Neural progenitor cell (in vitro differentiated cells): ENCODE results near the gene CHRDL2. TPM values are rescaled to one million over a fixed set of nuclear protein-coding genes. Genes with fewer than 3 reads are reported as not detected.

Experiments used
- DNase-seq: peaks from one replicate; pipeline ENCODE4 v3.0.0-alpha.2; 2016; ENCODE audit warnings: low spot score
- H2AFZ ChIP-seq: fragments of 200-600 bp; sonication (generic); replicated peaks from 2 replicates; pipeline ENCODE4 v1.6.1; 2016; ENCODE audit warnings: antibody characterized with exemption
- H3F3A ChIP-seq: fragments of 200-600 bp; sonication (generic); 2 replicates; pipeline ENCODE4 v1.6.1; 2016; ENCODE audit warnings: antibody characterized with exemption, low read depth
- H3K27ac ChIP-seq: fragments of 200-600 bp; sonication (generic); 2 replicates; pipeline ENCODE4 v1.5.1; 2016; ENCODE audit warnings: mild to moderate bottlenecking
- H3K27me3 ChIP-seq: fragments of 200-600 bp; sonication (generic); 2 replicates; pipeline ENCODE4 v1.6.1; 2016; ENCODE audit warnings: mild to moderate bottlenecking, moderate library complexity
- H3K36me3 ChIP-seq: fragments of 200-600 bp; sonication (generic); 2 replicates; pipeline ENCODE4 v1.5.1; 2016
- H3K4me1 ChIP-seq: fragments of 200-600 bp; sonication (generic); 2 replicates; pipeline ENCODE4 v1.6.1; 2016; ENCODE audit warnings: mixed run types
- H3K4me2 ChIP-seq: fragments of 200-600 bp; sonication (generic); 2 replicates; pipeline ENCODE4 v1.6.1; 2016
- H3K4me3 ChIP-seq: fragments of 200-600 bp; sonication (generic); 2 replicates; pipeline ENCODE4 v1.5.1; 2016
- H3K79me2 ChIP-seq: fragments of 200-600 bp; sonication (generic); 2 replicates; pipeline ENCODE4 v1.6.1; 2016; ENCODE audit warnings: low read depth
- H3K9ac ChIP-seq: fragments of 200-600 bp; sonication (generic); 2 replicates; pipeline ENCODE4 v1.6.1; 2016
- H3K9me3 ChIP-seq: fragments of 200-600 bp; sonication (generic); 2 replicates; pipeline ENCODE4 v1.5.1; 2016; ENCODE audit warnings: low read depth
- H4K20me1 ChIP-seq: fragments of 200-600 bp; sonication (generic); 2 replicates; pipeline ENCODE4 v1.6.1; 2016; ENCODE audit warnings: low read depth
- H3K27ac Mint-ChIP-seq: 3 replicates; pipeline ENCODE4 v1.8.0; 2021; ENCODE audit warnings: mixed read lengths
- H3K27me3 Mint-ChIP-seq: 2 replicates; pipeline ENCODE4 v1.8.0; 2022; ENCODE audit warnings: low read depth, mild to moderate bottlenecking, inconsistent platforms, moderate library complexity, mixed read lengths; ENCODE audit not compliant: insufficient read depth
- H3K36me3 Mint-ChIP-seq: 3 replicates; pipeline ENCODE4 v1.8.0; 2021; ENCODE audit warnings: mixed read lengths
- H3K4me1 Mint-ChIP-seq: 3 replicates; pipeline ENCODE4 v1.8.0; 2021; ENCODE audit warnings: mixed read lengths
- H3K4me3 Mint-ChIP-seq: 3 replicates; pipeline ENCODE4 v1.8.0; 2021; ENCODE audit warnings: mild to moderate bottlenecking, moderate library complexity, mixed read lengths
- H3K9me3 Mint-ChIP-seq: 3 replicates; pipeline ENCODE4 v1.8.0; 2020; ENCODE audit warnings: mixed read lengths
- CTCF ChIP-seq: fragments of 200-600 bp; sonication (generic); IDR thresholded peaks from 2 replicates; pipeline ENCODE4 v1.5.1; 2017; ENCODE audit warnings: antibody characterized with exemption, mild to moderate bottlenecking
- EZH2 ChIP-seq: fragments of 200-600 bp; sonication (generic); IDR thresholded peaks from 2 replicates; pipeline ENCODE4 v1.6.1; 2017; ENCODE audit warnings: antibody characterized with exemption, mild to moderate bottlenecking, moderate library complexity
- EZH2phosphoT487 ChIP-seq: fragments of 200-600 bp; sonication (generic); IDR thresholded peaks from 2 replicates; pipeline ENCODE4 v1.6.1; 2017; ENCODE audit warnings: antibody characterized with exemption
- total RNA-seq: library from RNA; depleted of rRNA; stranded (reverse); fragments of >200 nt; gene quantifications from 2 replicates; pipeline ENCODE4 v1.2.3, GENCODE V29; 2015; ENCODE audit warnings: low replicate concordance

Gene CHRDL2
- total RNA-seq, 1 donor from 2014 or later = not detected

DNA sequence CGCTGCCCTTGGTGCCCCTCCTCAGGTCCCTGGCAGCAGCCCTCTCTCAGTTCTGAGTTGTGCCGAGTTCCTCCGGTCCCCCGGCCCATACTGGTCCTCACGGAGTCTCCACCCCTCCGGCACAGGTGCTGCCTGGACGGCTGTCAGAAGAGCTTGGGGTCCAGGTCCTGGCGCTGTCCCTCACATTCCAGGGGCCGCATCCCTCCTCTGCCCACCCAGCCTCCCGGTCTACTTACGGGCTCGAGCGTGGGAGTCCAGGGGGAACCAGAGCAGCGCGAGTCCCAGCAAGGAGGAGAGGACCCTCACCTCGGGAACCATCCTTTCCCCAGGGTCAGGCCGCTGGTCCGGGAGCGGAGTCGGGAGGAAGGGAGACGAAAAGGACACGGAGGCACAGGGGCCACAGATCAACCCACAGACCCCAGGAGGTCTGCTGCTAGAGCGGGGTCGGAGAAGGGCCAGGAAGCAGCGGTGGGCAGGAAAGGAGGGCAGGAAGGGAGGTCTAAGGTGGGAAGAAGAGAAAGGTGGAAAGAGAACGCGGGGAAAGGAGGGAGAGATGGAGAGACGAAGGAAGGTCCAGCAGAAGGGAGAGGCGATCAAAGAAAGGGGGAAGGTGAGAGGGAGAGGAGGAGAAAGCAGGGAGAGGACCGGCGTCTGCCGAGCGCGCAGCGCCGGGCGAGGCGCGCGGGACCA, 510 bp downstream of the CHRDL2 start:
- Histone ChIP-seq H3K79me2 (no peaks in the 10 kb centered on the region), H3K9me3 (no peaks in the 10 kb centered on the region), H3K27ac (no peak overlapping the region), H3F3A (peaks cover 13% of the 10 kb centered on the region), H3K4me1 (no peaks in the 10 kb centered on the region), H3K4me2 (peak overlapping the region; percentile 84), H3K27me3 (peaks cover 95% of the 10 kb centered on the region), H2AFZ (peak overlapping the region; percentile 98), H3K4me3 (peak overlapping the region; percentile 57), H3K36me3 (no peaks in the 10 kb centered on the region), H3K9ac (no peak overlapping the region), H4K20me1 (peaks cover 13% of the 10 kb centered on the region)
- peak; percentile 34 for DNase-seq
- Mint-ChIP-seq H3K4me1 (peaks cover 14% of the 10 kb centered on the region), H3K9me3 (no peaks in the 10 kb centered on the region), H3K27me3 (peaks cover 50% of the 10 kb centered on the region), H3K36me3 (no peaks in the 10 kb centered on the region), H3K4me3 (peak overlapping the region; percentile 85), H3K27ac (no peak overlapping the region)
- TF ChIP-seq EZH2 (peak; percentile 91), CTCF (no peak), EZH2phosphoT487 (peak; percentile 68)

GRCh38 chr11:74729397-74729796, 1.8 kb downstream of the CHRDL2 start:
- DNase-seq = no peak
- H3K36me3 ChIP-seq = no peaks in the 10 kb centered on the region
- no peak overlapping the region for H3K4me2 ChIP-seq
- no peak for TF ChIP-seq CTCF
- no peak for TF ChIP-seq EZH2
- TF ChIP-seq EZH2phosphoT487 = no peak
- no peak overlapping the region for H3K27ac ChIP-seq
- H3K4me1 ChIP-seq = no peaks in the 10 kb centered on the region
- H3F3A ChIP-seq = peaks cover 13% of the 10 kb centered on the region
- Mint-ChIP-seq H3K27ac (no peak overlapping the region), H3K4me3 (no peak overlapping the region), H3K27me3 (peaks cover 49% of the 10 kb centered on the region), H3K4me1 (peaks cover 16% of the 10 kb centered on the region), H3K36me3 (no peaks in the 10 kb centered on the region), H3K9me3 (no peaks in the 10 kb centered on the region)
- no peaks in the 10 kb centered on the region for H3K79me2 ChIP-seq
- H2AFZ ChIP-seq = no peak overlapping the region
- H4K20me1 ChIP-seq = peaks cover 13% of the 10 kb centered on the region
- no peak overlapping the region for H3K4me3 ChIP-seq
- H3K9me3 ChIP-seq = no peaks in the 10 kb centered on the region
- H3K27me3 ChIP-seq = peaks cover 91% of the 10 kb centered on the region
- no peak overlapping the region for H3K9ac ChIP-seq

DNA sequence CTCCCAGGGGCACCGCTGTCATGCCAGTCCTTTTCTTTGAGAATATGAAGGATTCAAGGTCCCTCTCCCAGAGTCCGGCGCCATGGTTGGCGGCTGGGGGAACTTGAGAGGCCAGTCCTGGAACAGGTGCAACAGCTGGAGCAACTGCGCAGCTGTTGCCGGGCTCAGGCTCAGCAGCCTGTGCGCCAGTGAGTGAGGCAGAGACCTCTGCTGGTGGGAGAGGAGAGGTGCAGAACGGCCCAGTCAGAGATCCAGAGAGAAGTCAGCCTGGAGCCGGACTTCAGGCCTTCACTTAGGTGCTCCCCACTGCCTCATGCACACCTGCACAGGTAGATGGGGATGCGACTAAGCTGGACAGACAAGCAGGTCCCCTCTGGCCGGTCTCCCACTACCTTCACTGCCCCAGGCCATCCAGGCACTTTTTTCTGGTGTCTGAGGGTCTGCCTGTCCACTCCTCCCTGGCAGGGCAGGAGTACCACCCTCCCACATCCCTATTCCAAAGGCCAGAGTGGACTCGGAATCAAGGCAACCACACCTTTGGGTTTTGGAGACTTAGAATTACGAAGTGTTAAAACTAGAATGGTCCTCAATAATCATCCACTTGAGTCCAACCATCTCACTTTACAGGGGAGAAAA, 4.6 kb downstream of the CHRDL2 start:
- TF ChIP-seq EZH2 = no peak
- peak; percentile 83 for TF ChIP-seq CTCF
- TF ChIP-seq EZH2phosphoT487 = no peak
- no peak overlapping the region for H3K27ac Mint-ChIP-seq
- no peak overlapping the region for H3K27ac ChIP-seq
- no peaks in the 10 kb centered on the region for H3K9me3 Mint-ChIP-seq
- H3K79me2 ChIP-seq = no peaks in the 10 kb centered on the region
- peaks cover 13% of the 10 kb centered on the region for H3F3A ChIP-seq
- peaks cover 12% of the 10 kb centered on the region for H3K4me1 Mint-ChIP-seq
- H3K4me2 ChIP-seq = no peak overlapping the region
- H3K4me3 ChIP-seq = no peak overlapping the region
- peaks cover 64% of the 10 kb centered on the region for H3K27me3 ChIP-seq
- peak; percentile 86 for DNase-seq
- no peaks in the 10 kb centered on the region for H3K36me3 Mint-ChIP-seq
- H3K9me3 ChIP-seq = no peaks in the 10 kb centered on the region
- H3K4me3 Mint-ChIP-seq = no peak overlapping the region
- H3K36me3 ChIP-seq = no peaks in the 10 kb centered on the region
- H3K27me3 Mint-ChIP-seq = peaks cover 34% of the 10 kb centered on the region
- no peaks in the 10 kb centered on the region for H3K4me1 ChIP-seq
- H4K20me1 ChIP-seq = peaks cover 13% of the 10 kb centered on the region
- H2AFZ ChIP-seq = no peak overlapping the region
- H3K9ac ChIP-seq = no peak overlapping the region
